ENCODE measurements around the gene DCAF8.

- peak; percentile 93 to 98 (median 98) for TF ChIP-seq CTCF (IDR thresholded peaks at IDR 0.05)
- TF ChIP-seq POLR2A (IDR thresholded peaks at IDR 0.05): no peak
Observed at GRCh38 chr1:160193091-160193819, 69.1 kb downstream of the DCAF8 start.
